NCI-H69 (cell line): ENCODE data around the gene PKIB.
A peak's percentile ranks its signal among the peaks of the same experiment; 100 is the strongest.

Experiments used
- DNase-seq: peaks from one replicate; lab custom pipeline; 2025; lab: John Stamatoyannopoulos, UW

The PKIB gene

DNA sequence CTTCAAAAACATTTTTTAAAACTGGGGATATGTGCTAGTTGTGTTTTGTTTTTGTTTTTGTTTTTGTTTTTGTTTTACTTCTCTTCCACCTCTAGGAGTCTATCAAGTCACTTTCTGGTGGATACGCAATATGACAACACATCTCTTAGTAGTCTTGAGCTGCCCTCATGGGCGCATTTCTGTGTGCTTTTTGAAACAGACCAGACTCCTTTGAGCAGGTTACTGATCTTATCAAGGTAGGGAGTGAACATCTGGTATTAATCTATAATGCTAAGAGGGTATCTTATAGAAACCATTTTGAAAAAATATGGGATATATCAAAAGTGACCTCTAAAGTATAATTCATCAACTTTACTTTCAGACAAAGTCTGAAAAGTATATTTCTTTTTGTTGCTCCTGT, 56.2 kb downstream of the PKIB start:
- DNase-seq: no peak

DNA sequence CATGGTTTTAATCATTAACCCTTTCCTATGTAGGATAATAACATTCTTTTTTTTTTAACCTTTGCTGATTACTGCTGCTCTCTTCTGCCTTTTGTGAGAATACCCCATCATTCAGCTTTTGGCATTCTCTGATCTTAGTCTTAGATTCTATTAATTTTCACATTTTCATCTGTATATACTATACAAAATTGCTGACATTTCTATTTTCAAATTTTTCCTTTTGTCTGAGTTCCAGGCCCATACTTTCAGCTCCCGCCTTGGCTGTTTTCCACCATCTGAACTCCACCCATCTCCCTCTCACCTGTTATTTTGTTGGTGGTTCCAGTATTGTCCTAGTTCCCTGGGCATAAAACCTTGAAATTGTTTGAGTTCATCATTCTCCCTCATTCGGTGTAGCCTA, 59.2 kb downstream of the PKIB start:
- no peak for DNase-seq

DNA sequence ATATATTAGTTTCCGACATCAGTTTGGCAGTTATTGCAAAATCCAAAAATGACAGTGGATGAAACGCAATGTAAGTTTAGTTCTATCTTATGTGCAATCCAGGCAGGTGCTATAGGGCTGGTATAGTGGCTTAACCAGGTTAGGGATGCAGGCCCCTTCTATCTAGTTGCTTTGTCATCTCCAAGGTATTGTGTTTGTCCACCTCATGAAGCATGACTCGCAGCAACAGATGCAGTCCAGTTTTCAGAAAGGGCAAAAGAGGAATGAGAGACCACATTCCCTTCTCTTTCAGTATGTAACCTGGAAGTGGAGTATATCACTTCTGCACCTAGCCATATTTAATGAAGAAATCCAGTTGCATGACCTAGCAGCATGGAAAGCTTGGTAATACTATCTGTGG, 59.7 kb downstream of the PKIB start:
- no peak for DNase-seq

DNA sequence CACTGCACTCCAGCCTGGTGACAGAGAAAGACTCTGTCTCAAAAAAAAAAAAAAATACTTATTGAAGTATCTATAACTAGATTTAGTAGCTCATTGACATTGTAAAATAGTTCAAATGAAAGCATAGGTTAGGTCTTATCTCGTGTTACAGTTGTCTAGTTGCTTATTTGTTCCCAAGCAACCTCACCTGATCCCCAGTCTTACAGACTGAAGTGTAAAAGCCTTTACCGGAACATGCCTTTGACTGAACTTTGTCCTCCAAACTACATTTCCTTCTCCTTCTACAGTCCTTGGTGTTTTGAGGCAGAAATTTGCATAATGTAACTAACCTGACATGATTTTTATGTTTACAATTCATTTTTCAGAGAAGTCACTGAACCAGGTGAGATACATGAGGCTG, 61.0 kb downstream of the PKIB start:
- DNase-seq: no peak

DNA sequence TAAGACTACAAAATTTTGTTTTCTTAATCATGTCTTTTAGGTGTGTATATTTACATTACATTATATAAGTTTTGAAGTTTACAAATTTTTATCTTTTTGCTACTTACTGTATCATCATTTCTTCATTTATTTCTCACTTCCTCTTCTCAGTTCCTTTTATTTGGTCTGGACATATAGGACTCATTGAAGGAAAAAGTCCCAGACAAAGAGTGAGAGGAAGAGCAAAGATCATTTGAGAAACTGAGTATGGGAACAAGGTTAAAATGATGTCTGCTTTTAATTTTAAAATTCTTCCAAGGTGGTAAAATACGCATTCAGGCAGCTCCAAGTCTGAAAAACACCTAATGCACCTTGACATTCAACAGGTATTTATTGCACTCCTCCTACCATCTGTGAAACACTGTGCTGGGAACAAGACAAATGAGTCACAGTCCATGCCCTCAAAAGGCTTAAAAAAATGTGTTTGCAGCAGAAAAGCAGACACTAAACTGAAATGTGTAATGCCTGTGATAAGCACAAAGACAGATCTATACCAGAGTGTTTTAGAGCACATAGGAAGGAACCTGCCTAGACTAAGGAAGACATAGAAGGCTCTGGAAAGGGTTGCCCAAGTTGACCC, 63.2 kb downstream of the PKIB start:
- DNase-seq: peak; percentile 40

DNA sequence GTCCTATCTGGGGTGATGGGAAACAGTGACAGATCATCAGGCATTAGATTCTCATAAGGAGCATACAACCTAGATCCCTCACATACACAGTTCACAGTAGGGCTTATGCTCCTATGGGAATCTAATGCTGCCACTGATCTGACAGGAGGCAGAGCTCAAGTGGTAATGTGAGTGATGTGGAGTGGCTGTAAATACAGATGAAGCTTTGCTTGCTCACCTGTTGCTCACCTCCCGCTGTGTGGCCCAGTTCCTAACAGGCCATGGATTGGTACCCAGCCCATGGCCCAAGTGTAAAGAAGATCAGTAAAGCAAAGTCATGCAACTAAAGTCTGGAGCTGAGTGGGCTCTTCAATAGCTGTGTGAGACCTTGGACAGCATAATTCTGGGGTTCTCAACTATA, 65.9 kb downstream of the PKIB start:
- DNase-seq: no peak

DNA sequence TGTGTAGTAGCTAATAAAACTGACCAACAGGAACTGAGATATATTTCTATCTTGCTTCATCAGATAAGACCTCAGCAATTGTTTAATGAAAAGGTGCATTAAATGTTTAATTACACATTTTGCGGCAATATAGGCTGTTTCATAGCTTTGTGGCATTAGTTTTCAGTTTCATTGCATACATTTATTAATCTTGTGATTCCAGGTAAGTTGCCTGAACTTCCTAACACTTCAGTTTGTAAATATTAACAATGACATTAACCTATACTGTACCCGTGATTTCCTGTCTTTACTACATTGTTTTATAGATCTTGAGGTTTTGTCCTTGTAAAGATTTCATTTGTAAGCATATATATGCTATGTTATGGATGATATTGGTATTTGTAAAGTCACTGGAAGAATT, 66.5 kb downstream of the PKIB start:
- DNase-seq: no peak

DNA sequence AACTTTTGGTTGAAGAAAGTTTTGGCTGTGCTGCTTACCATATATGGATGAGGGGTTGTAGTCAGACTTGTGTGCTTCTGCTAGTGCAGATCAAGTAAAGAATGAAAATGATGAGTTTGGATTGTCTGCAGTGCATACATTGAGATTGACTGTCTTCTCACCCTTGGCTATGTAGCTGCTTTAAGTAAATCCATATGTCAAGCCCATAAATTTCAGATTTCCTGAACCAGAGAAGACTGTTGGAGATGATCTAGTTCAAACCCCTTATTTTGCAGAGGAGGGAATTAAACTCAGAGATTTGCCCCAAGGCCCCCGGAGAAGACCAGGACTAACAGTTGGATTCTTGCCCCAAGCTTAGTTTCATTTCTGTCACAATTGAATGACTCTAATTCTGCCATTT, 67.2 kb downstream of the PKIB start:
- DNase-seq: no peak

DNA sequence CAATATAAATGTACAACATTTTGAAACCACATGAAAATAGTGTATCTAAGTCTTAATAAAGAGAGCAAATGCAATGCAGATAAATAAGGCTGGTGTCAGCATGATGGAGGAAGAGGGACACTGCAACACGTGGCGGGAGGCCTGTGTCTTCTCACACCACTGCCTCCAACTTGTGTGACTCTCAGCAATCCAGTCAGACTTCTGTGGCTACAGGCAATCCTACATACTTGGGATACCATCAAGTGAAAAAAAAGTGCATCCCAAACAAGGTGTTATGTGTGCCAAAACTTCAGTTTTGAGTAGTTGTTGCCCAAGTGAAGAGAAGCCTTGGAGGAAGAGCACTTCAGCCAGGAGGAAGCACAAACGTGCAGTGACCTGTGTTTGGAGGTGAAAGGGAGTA, 68.6 kb downstream of the PKIB start:
- no peak for DNase-seq

DNA sequence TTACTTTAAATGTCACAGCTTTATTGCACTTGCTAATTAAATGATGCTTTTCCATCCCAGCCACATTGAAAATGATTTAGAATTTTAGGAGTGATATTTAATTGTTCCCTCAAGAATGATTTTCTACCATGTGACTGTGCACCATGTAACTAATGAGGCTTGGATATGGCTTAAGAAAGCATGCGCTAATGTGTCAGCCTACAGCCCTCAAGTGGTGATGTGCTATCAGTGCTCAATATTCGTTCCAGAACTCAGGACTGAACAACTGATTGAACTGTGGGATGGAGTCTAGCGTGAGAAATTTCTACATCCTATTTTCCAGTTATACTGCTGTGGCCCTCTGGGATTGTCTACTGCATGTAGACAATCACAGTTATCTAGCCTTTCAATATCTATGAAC, 71.5 kb downstream of the PKIB start:
- peak; percentile 45 for DNase-seq

DNA sequence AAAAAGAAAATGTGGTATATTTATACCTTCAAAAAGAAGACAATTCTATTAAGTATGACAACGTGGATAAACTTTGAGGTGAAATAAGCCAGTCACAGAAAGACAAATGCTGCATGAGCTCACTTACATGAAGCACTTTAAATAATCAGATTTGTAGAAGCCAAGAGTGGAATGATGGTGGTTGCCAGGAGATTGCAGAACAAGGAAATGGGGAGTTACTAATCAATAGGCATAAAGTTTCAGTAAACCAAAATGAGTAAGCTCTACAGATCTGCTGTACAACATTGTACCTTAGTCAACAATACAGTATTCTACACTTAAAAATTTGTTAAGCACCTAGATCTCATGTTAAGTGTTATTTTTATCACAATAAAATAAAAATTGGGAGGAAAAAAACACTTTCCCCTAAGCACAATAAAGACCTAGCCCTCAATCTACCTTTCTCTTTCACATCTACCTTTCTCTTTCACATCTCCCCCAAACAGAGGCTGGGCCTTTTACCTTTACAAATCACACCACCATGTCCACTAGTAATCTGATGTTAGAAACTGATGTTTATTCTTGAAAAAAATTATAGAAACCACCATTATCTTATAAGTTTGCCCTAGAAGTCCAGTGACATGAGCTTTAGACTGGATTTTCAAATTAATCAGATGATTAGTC, 73.9 kb downstream of the PKIB start:
- no peak for DNase-seq

DNA sequence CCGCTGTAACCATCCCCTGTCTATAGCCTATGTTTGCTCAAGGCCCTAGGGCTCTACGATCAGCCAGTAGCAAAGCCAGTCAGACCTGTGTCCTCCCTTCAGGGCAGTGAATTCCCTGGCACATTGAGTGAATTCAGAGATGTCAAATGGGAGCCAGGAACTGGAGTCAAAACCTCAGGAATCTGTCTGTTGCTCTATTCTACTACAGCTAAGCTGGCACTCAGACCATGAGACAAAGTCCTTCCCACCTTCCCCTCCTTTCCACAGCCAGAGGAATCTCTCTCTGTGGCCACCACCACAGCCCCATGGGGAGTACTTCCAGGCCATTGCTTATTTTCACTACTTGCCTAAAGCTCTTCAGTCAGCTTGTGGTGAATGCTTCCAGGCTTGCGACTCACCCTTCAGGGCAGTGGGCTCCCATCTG, 82.0 kb downstream of the PKIB start:
- DNase-seq: no peak

DNA sequence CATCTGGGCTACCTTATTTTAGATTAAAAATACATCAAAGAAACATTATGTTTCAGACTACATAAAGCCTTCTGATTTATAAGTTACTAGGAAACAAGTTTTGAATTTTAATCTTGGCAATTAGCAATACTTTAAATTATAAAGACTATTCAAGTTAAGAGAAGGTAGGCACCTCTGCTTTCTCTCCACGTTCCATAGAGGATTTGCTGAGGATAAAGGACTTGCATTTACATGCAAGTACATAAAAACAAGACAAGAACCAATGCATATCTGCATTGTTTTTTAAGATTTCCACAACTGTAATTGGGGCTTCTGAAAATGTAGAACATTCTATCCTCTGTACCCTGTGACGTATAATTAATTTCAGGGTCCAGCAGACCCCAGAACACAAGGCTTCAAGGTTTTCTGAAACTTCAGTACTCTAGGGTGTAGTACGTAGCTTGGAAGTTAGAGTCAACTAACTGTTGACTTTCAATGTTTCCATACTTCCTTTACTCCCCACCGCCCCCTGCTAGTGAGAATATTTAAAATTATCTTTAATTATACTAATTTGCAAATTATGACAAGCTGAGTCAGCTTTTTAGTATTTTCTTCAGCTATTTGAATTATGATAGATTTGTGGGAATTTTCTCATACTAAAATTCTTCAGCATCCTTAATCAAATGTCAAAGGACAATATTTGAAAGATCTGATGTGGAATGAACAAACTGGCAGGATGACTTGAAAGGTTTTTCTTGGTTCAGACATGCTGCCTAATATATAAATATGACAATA, 82.8 kb downstream of the PKIB start:
- DNase-seq: no peak

DNA sequence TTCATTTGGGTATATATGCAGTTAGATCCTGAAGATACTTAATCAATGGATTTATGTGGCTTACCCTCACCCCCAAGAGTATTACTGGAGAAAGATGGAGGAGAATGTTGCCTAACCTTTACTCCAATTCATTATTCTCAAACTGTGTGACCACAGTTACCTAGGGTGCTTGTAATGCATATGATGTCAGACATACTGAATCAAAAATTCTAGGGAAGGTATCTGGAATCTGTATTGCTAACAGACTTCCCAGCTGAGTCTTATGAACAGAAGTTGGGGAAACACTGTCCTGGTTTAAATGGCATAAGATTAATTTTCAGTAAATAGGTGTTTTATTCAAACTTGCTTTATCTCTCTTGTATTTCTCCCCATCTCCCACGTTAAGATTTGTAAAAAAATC, 83.9 kb downstream of the PKIB start:
- peak; percentile 44 for DNase-seq

DNA sequence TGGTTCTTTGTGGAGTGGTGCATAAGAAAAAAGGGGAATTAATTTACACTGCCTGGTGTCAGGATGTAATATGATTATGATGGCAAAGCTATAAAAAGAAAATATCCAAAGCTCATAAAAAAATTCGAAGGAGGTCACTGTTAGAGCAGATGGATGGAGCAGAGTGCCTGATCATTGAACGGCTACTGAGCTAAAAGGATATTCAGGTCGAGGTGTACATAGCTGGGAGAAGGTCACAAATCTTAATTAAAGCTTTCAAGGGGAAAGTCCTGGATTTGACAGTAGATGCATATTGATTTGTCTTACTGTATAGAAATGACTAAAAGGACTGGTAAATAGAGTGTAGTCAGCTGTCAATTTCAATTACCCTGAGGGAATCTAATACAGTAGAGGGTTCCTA, 84.4 kb downstream of the PKIB start:
- peak; percentile 85 for DNase-seq

DNA sequence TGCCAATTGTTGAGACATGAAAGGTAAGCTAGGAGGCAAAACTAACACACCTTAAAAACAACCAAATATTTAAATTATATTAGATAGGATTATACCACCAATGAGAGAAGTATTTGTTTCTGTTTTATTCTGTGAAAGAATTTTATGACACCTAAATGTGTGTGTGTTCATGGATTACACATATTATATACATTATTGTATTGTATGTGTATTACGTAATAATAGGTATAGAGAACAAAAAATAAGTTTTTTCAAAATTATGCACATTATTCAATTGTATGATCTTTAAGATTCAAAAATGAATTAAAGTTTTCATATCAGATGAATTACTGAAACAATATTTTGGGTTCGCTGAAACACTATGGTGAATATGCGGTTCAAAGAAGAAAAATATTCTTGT, 85.0 kb downstream of the PKIB start:
- DNase-seq: no peak

DNA sequence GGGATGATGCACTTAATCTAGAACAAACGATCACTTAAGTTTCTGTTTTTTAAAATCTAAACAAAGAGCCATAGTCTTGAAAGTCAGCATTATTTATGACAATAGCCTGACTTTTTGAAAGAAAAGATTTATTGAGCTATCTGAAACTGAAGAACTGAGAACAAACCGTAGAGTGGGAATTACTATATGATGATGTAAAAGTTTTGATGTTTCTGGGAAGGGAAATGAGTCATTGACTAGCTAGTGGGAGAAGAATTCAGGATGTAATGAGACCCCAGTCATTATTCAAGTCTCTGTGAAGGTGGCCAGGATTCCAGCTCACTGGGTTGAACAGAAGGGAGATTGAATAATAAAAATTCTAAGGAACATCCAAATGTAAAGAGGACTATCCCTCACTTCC, 85.9 kb downstream of the PKIB start:
- DNase-seq: peak; percentile 61

DNA sequence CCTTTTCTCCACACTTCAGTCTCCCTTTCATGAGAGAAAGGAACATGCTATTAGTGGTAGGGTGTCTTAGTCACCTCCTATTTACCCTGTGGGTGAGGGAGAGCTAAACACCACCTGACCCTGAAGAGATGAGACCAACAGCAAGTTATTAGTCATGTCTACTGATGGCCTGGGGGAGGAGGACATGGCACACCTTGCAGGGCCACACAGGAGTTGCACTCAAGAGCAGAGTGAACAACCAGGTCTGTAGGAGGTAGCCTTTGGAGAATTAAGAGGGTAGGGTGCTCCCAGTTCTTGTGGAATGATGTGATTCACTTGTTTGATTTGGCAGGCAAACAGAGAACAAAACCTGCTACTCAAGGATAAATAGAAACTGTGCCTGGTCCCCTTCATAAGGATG, 86.6 kb downstream of the PKIB start:
- peak; percentile 93 for DNase-seq

DNA sequence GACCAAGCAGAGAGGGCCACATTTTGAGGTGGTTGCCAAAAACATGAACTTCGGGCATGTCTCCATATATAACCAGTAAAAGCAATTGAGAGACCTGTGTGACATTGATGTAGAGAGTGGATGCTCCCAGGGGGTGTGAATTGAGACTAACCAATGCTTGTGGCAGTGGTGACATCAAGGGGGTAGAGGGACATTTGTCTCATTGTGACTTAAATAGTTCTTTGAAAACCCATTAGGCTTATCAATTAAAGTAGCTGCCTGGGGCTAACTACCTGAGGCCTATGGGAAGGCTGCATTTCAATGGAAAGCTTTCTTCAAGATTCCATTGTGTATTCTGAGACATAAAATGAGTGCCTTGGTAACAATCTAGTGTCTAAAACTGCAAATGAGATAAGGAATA, 87.3 kb downstream of the PKIB start:
- no peak for DNase-seq

DNA sequence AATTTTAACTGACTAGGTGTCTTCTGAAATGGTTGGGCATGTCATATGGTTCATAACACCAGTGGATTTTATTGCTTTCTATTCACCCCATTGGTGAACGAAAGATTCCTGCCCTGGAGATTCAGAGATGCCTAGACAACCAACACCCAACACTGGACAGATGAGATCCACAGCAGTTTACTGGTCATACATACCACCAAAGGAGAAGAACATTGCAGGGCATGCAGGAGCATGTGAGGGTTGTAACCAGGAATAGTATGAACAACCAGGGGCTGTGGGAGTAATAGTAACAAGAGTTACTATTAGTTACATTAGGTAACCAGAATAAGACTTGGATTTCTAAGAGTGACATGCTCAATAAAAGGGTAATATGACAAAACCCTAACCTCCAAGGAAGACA, 91.5 kb downstream of the PKIB start:
- DNase-seq: no peak

DNA sequence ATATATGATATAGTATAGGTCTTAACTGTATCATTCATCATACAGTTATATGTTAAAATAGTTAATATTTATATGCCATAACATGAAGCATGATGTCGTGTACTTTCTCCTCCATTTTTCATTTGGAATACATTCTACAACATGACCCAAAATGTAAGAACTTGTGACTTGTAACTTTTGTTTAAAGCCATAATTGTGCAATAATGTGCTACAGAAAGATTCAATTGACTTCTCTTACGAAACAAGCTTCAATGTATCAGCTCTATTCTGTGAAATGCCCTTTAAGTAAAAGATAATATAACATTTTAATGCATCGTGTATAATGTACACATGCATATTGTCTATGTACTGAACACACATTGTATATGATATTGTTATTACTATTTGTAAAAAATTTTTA, 92.6 kb downstream of the PKIB start:
- no peak for DNase-seq

DNA sequence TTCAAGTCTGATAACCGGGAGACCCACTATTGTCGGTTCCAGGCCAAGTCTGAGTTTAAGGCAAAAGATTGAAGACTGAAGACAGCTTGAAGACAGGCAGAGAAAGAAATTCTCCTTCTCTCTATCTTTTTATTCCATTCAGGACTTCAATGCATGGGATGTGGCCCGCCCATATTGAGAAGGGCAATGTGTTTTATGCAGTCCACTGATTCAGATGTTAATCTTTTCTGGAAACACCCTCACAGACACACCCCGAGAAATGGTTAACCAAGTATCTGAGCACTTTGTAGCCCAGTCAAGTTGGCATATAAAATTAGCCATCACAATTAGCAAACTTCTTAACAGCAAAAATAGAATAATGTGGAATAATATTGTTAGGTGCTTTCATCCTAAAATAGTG, 93.9 kb downstream of the PKIB start:
- no peak for DNase-seq

DNA sequence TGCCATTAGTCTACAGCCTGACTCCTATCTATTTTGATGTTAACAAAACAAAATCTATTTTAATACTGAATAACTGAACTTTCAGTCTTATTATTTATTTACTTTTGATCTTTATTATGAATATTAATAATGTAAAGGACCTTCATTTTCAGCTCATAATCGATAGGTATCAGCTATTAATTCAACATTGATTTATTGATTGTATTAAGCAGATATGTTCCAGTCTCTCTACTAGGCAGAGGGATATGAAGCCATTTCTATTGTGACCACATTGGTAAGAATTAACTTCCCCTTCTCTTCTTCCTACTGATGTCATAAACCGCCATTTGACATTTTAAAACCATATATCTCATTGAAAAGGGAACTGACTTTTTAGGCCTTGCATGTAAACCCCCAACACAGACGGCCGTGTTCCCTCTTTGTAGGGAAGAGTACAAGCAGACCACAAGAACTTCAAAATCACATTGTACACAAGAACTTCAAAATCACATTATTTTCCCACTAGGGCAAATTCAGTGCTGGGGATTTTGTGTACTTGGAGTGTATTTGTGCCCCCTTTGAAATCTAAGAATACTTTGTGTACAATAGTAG, 99.8 kb downstream of the PKIB start:
- no peak for DNase-seq
